SK-N-SH (cell line): ENCODE data around the gene BMP6.

Experiments used
- CHD2 ChIP-seq: fragments of 150-350 bp; IDR thresholded peaks from 2 replicates; pipeline ENCODE4 v1.6.1; 2018; ENCODE audit warnings: low read length; ENCODE audit not compliant: partially characterized antibody
- EP300 ChIP-seq, 2 experiments: IDR thresholded peaks; 2 replicates each; pipeline versions ENCODE4 v1.4.0 to v1.6.1; 2012; ENCODE audit warnings: borderline replicate concordance in 1 of 2, low read depth in 1 of 2, low read length in 1 of 2
- EZH2phosphoT487 ChIP-seq: fragments of 200-600 bp; sonication (generic); IDR thresholded peaks from 2 replicates; pipeline ENCODE4 v1.6.1; 2017; ENCODE audit warnings: low read depth, mixed run types, mild to moderate bottlenecking, antibody characterized with exemption, moderate library complexity, borderline replicate concordance
- POLR2AphosphoS5 ChIP-seq: IDR thresholded peaks from 2 replicates; pipeline ENCODE4 v1.6.1; 2012; ENCODE audit warnings: low read depth, low read length
- RAD21 ChIP-seq: IDR thresholded peaks from 2 replicates; pipeline ENCODE4 v1.6.1; 2012; ENCODE audit warnings: mild to moderate bottlenecking, low read length
- RFX5 ChIP-seq: IDR thresholded peaks from 2 replicates; pipeline ENCODE4 v1.6.1; 2012; ENCODE audit warnings: mild to moderate bottlenecking, improper control_type of control experiment, low read length
- SIN3A ChIP-seq: IDR thresholded peaks from 2 replicates; pipeline ENCODE4 v1.6.1; 2012; ENCODE audit warnings: low read depth, mild to moderate bottlenecking, low read length, moderate library complexity, borderline replicate concordance
- SMC3 ChIP-seq: IDR thresholded peaks from 2 replicates; pipeline ENCODE4 v1.6.1; 2012; ENCODE audit warnings: low read depth, low read length, improper control_type of control experiment
- TAF1 ChIP-seq: IDR thresholded peaks from 2 replicates; pipeline ENCODE4 v1.6.1; 2012; ENCODE audit warnings: low read depth, mild to moderate bottlenecking, low read length, moderate library complexity, borderline replicate concordance
- TEAD4 ChIP-seq: IDR thresholded peaks from 2 replicates; pipeline ENCODE4 v1.4.0; 2012; ENCODE audit warnings: mild to moderate bottlenecking, borderline replicate concordance; ENCODE audit not compliant: insufficient read depth
- TF ChIP-seq, protein P1 (sequence below): fragments of 200-600 bp; sonication (generic); IDR thresholded peaks from 2 replicates; pipeline ENCODE4 v1.6.1; 2017; ENCODE audit warnings: antibody characterized with exemption, mild to moderate bottlenecking, moderate library complexity
- TF ChIP-seq, protein P2 (sequence below): IDR thresholded peaks from 2 replicates; pipeline ENCODE4 v1.4.0; 2012; ENCODE audit warnings: low read depth, borderline replicate concordance
- TF ChIP-seq, protein P3 (sequence below): IDR thresholded peaks from 2 replicates; pipeline ENCODE4 v1.4.0; 2012; ENCODE audit warnings: low read depth, borderline replicate concordance
- TF ChIP-seq, protein P4 (sequence below): IDR thresholded peaks from 2 replicates; pipeline ENCODE4 v1.4.0; 2012; ENCODE audit warnings: low read depth

DNA sequence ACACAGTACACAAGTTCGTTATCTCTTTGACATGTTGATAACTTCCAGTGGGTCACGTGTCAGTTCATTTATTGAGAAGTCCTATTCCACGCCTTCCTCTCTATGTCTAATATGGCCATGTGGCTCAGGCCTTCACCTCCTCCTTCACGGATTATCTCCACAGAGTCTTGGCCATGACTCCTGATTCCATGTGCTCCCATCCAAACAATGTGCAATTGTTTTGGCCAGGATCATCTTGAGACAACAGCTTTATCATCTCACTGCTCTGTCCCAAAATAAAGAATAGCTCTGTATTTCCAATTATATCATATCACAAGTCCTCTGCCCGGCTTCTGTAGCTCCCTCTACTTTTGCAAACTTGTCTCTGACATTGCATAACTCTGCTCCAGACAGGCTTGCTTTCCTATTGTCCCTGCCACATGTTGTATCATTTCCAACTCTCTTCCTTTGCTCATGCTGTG lies 195.8 kb downstream of the BMP6 start:
- TF ChIP-seq, protein P1, sequence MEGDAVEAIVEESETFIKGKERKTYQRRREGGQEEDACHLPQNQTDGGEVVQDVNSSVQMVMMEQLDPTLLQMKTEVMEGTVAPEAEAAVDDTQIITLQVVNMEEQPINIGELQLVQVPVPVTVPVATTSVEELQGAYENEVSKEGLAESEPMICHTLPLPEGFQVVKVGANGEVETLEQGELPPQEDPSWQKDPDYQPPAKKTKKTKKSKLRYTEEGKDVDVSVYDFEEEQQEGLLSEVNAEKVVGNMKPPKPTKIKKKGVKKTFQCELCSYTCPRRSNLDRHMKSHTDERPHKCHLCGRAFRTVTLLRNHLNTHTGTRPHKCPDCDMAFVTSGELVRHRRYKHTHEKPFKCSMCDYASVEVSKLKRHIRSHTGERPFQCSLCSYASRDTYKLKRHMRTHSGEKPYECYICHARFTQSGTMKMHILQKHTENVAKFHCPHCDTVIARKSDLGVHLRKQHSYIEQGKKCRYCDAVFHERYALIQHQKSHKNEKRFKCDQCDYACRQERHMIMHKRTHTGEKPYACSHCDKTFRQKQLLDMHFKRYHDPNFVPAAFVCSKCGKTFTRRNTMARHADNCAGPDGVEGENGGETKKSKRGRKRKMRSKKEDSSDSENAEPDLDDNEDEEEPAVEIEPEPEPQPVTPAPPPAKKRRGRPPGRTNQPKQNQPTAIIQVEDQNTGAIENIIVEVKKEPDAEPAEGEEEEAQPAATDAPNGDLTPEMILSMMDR = no peak
- TF ChIP-seq RFX5 = no peak
- TF ChIP-seq TAF1 = no peak
- no peak for TF ChIP-seq SMC3
- no peak for TF ChIP-seq CHD2
- TF ChIP-seq, protein P2, sequence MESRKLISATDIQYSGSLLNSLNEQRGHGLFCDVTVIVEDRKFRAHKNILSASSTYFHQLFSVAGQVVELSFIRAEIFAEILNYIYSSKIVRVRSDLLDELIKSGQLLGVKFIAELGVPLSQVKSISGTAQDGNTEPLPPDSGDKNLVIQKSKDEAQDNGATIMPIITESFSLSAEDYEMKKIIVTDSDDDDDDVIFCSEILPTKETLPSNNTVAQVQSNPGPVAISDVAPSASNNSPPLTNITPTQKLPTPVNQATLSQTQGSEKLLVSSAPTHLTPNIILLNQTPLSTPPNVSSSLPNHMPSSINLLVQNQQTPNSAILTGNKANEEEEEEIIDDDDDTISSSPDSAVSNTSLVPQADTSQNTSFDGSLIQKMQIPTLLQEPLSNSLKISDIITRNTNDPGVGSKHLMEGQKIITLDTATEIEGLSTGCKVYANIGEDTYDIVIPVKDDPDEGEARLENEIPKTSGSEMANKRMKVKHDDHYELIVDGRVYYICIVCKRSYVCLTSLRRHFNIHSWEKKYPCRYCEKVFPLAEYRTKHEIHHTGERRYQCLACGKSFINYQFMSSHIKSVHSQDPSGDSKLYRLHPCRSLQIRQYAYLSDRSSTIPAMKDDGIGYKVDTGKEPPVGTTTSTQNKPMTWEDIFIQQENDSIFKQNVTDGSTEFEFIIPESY = no peak
- TF ChIP-seq, protein P3, sequence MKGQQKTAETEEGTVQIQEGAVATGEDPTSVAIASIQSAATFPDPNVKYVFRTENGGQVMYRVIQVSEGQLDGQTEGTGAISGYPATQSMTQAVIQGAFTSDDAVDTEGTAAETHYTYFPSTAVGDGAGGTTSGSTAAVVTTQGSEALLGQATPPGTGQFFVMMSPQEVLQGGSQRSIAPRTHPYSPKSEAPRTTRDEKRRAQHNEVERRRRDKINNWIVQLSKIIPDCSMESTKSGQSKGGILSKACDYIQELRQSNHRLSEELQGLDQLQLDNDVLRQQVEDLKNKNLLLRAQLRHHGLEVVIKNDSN = no peak
- TF ChIP-seq POLR2AphosphoS5 = no peak
- TF ChIP-seq SIN3A = no peak
- TF ChIP-seq TEAD4 = no peak
- TF ChIP-seq, protein P4, sequence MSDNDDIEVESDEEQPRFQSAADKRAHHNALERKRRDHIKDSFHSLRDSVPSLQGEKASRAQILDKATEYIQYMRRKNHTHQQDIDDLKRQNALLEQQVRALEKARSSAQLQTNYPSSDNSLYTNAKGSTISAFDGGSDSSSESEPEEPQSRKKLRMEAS = no peak
- no peak for TF ChIP-seq RAD21
- TF ChIP-seq EP300 (IDR thresholded peaks at IDR 0.05; ENCODE audit: borderline replicate concordance in 1 of 2, low read depth in 1 of 2, low read length in 1 of 2) = no peak
- TF ChIP-seq EZH2phosphoT487 = no peak
